HepG2 (cell line): ENCODE results near the gene ABCC10. TPM values are rescaled to one million over a fixed set of nuclear protein-coding genes. Genes with fewer than 3 reads are reported as not detected.

Experiments used
- AKAP8 ChIP-seq: sonication (generic); formaldehyde crosslinking; IDR thresholded peaks from 2 replicates; pipeline ENCODE4 v1.5.1; 2020; ENCODE audit warnings: mild to moderate bottlenecking, missing genetic modification reagents
- DNMT1 ChIP-seq: sonication (generic); formaldehyde crosslinking; IDR thresholded peaks from 2 replicates; pipeline ENCODE4 v1.5.1; 2020; ENCODE audit warnings: mild to moderate bottlenecking, missing genetic modification reagents
- EEA1 ChIP-seq: sonication (generic); formaldehyde crosslinking; IDR thresholded peaks from 2 replicates; pipeline ENCODE4 v1.5.1; 2020; ENCODE audit warnings: mild to moderate bottlenecking, missing genetic modification reagents, borderline replicate concordance
- NFE2L1 ChIP-seq: sonication (generic); formaldehyde crosslinking; IDR thresholded peaks from 2 replicates; pipeline ENCODE4 v1.4.0; 2020; ENCODE audit warnings: missing genetic modification reagents, mild to moderate bottlenecking, borderline replicate concordance
- SETDB1 ChIP-seq: sonication (generic); formaldehyde crosslinking; IDR thresholded peaks from 2 replicates; pipeline ENCODE4 v1.5.1; 2020; ENCODE audit warnings: missing genetic modification reagents, mild to moderate bottlenecking, borderline replicate concordance
- SP140L ChIP-seq: sonication (generic); formaldehyde crosslinking; IDR thresholded peaks from 2 replicates; pipeline ENCODE4 v1.4.0; 2020; ENCODE audit warnings: missing genetic modification reagents, borderline replicate concordance
- ZC3H13 ChIP-seq: sonication (generic); formaldehyde crosslinking; IDR thresholded peaks from 2 replicates; pipeline ENCODE4 v1.8.1; 2023; ENCODE audit warnings: mild to moderate bottlenecking, missing genetic modification reagents, moderate library complexity
- ZFP82 ChIP-seq: sonication (generic); formaldehyde crosslinking; IDR thresholded peaks from 2 replicates; pipeline ENCODE4 v1.5.1; 2020; ENCODE audit warnings: mild to moderate bottlenecking, missing genetic modification reagents, borderline replicate concordance
- ZNF12 ChIP-seq: sonication (generic); formaldehyde crosslinking; IDR thresholded peaks from 2 replicates; pipeline ENCODE4 v1.5.0; 2020; ENCODE audit warnings: missing genetic modification reagents
- ZNF138 ChIP-seq: sonication (generic); formaldehyde crosslinking; IDR thresholded peaks from 2 replicates; pipeline ENCODE4 v1.5.0; 2020; ENCODE audit warnings: mild to moderate bottlenecking, low read depth, missing genetic modification reagents
- ZNF572 ChIP-seq: sonication (generic); formaldehyde crosslinking; IDR thresholded peaks from 2 replicates; pipeline ENCODE4 v1.5.1; 2020; ENCODE audit warnings: mild to moderate bottlenecking, missing genetic modification reagents
- ZNF605 ChIP-seq: sonication (generic); formaldehyde crosslinking; IDR thresholded peaks from 2 replicates; pipeline ENCODE4 v1.8.0; 2022; ENCODE audit warnings: mild to moderate bottlenecking, missing genetic modification reagents
- ZNF747 ChIP-seq: sonication (generic); formaldehyde crosslinking; IDR thresholded peaks from 2 replicates; pipeline ENCODE4 v1.8.1; 2023; ENCODE audit warnings: missing genetic modification reagents, mild to moderate bottlenecking, borderline replicate concordance
- ZNF770 ChIP-seq: sonication (generic); formaldehyde crosslinking; IDR thresholded peaks from 2 replicates; pipeline ENCODE4 v1.5.0; 2020; ENCODE audit warnings: mild to moderate bottlenecking, missing genetic modification reagents
- polyA plus RNA-seq, 8 experiments: library from polyadenylated mRNA; depleted of rRNA in 3 of 8; stranded (reverse) in 7 of 8; unstranded in 1 of 8; fragments of >200 nt; fragmentation: Illumina TruSeq in 4 of 8; extraction: Trizol in 4 of 8; gene quantifications; 2 replicates each; pipeline versions ENCODE4 v1.2.1 to v1.2.3, GENCODE V29; 2011 to 2016; ENCODE audit warnings: low read depth in 4 of 8, missing spikeins in 1 of 8, mixed read lengths in 1 of 8; ENCODE audit not compliant: insufficient read depth in 1 of 8
- total RNA-seq, 5 experiments: library from RNA; depleted of rRNA; stranded (reverse); fragments of >200 nt; fragmentation: Illumina TruSeq; extraction: Trizol; gene quantifications; 2 replicates each; pipeline ENCODE4 v1.2.3, GENCODE V29; 2016; ENCODE audit warnings: low read depth in 1 of 5
- TF ChIP-seq, protein P1 (sequence below): sonication (generic); formaldehyde crosslinking; IDR thresholded peaks from 2 replicates; pipeline ENCODE4 v1.4.0; 2020; ENCODE audit warnings: missing genetic modification reagents, mild to moderate bottlenecking, borderline replicate concordance
- TF ChIP-seq, protein P2 (sequence below): sonication (generic); formaldehyde crosslinking; IDR thresholded peaks from 2 replicates; pipeline ENCODE4 v1.5.1; 2020; ENCODE audit warnings: mild to moderate bottlenecking, missing genetic modification reagents, borderline replicate concordance

Gene ABCC10
- total and polyA plus RNA-seq, 2 of the 13 experiments (the other 11 are each of a cell fraction or from before 2014, with no cell fraction given): 16.0 to 24.3 TPM

- 0 out of 2 replicates have a peak, but pooled peaks have one; percentile 16 for TF ChIP-seq SP140L (CRISPR knock-in tag)
- 0 out of 2 replicates have a peak, but pooled peaks have one; percentile 20 for TF ChIP-seq ZNF747 (CRISPR knock-in tag)
- 0 out of 2 replicates have a peak, but pooled peaks have one; percentile 11 for TF ChIP-seq DNMT1 (CRISPR knock-in tag)
- TF ChIP-seq NFE2L1: no peak
- TF ChIP-seq EEA1 (CRISPR knock-in tag): 0 out of 2 replicates have a peak, but pooled peaks have one; percentile 51
- TF ChIP-seq, protein P1, sequence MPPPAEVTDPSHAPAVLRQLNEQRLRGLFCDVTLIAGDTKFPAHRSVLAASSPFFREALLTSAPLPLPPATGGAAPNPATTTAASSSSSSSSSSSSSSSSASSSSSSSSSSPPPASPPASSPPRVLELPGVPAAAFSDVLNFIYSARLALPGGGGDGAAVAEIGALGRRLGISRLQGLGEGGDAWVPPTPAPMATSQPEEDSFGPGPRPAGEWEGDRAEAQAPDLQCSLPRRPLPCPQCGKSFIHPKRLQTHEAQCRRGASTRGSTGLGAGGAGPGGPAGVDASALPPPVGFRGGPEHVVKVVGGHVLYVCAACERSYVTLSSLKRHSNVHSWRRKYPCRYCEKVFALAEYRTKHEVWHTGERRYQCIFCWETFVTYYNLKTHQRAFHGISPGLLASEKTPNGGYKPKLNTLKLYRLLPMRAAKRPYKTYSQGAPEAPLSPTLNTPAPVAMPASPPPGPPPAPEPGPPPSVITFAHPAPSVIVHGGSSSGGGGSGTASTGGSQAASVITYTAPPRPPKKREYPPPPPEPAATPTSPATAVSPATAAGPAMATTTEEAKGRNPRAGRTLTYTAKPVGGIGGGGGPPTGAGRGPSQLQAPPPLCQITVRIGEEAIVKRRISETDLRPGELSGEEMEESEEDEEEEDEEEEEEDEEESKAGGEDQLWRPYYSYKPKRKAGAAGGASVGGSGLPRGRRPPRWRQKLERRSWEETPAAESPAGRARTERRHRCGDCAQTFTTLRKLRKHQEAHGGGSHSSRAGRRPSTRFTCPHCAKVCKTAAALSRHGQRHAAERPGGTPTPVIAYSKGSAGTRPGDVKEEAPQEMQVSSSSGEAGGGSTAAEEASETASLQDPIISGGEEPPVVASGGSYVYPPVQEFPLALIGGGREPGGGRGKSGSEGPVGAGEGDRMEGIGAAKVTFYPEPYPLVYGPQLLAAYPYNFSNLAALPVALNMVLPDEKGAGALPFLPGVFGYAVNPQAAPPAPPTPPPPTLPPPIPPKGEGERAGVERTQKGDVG (CRISPR knock-in tag): peak; percentile 94; the same call in 1 of the 2 replicates
- 0 out of 2 replicates have a peak, but pooled peaks have one; percentile 26 for TF ChIP-seq ZNF770 (CRISPR knock-in tag)
- 0 out of 2 replicates have a peak, but pooled peaks have one; percentile 12 for TF ChIP-seq ZC3H13 (CRISPR knock-in tag)
- TF ChIP-seq ZNF605 (CRISPR knock-in tag): peak; percentile 7; the same call in 1 of the 2 replicates
- 0 out of 2 replicates have a peak, but pooled peaks have one; percentile 57 for TF ChIP-seq ZFP82 (CRISPR knock-in tag)
- TF ChIP-seq, protein P2, sequence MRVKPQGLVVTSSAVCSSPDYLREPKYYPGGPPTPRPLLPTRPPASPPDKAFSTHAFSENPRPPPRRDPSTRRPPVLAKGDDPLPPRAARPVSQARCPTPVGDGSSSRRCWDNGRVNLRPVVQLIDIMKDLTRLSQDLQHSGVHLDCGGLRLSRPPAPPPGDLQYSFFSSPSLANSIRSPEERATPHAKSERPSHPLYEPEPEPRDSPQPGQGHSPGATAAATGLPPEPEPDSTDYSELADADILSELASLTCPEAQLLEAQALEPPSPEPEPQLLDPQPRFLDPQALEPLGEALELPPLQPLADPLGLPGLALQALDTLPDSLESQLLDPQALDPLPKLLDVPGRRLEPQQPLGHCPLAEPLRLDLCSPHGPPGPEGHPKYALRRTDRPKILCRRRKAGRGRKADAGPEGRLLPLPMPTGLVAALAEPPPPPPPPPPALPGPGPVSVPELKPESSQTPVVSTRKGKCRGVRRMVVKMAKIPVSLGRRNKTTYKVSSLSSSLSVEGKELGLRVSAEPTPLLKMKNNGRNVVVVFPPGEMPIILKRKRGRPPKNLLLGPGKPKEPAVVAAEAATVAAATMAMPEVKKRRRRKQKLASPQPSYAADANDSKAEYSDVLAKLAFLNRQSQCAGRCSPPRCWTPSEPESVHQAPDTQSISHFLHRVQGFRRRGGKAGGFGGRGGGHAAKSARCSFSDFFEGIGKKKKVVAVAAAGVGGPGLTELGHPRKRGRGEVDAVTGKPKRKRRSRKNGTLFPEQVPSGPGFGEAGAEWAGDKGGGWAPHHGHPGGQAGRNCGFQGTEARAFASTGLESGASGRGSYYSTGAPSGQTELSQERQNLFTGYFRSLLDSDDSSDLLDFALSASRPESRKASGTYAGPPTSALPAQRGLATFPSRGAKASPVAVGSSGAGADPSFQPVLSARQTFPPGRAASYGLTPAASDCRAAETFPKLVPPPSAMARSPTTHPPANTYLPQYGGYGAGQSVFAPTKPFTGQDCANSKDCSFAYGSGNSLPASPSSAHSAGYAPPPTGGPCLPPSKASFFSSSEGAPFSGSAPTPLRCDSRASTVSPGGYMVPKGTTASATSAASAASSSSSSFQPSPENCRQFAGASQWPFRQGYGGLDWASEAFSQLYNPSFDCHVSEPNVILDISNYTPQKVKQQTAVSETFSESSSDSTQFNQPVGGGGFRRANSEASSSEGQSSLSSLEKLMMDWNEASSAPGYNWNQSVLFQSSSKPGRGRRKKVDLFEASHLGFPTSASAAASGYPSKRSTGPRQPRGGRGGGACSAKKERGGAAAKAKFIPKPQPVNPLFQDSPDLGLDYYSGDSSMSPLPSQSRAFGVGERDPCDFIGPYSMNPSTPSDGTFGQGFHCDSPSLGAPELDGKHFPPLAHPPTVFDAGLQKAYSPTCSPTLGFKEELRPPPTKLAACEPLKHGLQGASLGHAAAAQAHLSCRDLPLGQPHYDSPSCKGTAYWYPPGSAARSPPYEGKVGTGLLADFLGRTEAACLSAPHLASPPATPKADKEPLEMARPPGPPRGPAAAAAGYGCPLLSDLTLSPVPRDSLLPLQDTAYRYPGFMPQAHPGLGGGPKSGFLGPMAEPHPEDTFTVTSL (CRISPR knock-in tag): 0 out of 2 replicates have a peak, but pooled peaks have one; percentile 32
- TF ChIP-seq ZNF572 (CRISPR knock-in tag): peak; percentile 69; the same call in 1 of the 2 replicates
- TF ChIP-seq SETDB1: peak; percentile 77; the same call in 1 of the 2 replicates
- TF ChIP-seq AKAP8: peak; percentile 48; the same call in 1 of the 2 replicates
- no peak for TF ChIP-seq ZNF12 (CRISPR knock-in tag)
- 0 out of 2 replicates have a peak, but pooled peaks have one; percentile 19 for TF ChIP-seq ZNF138 (CRISPR knock-in tag)
These were observed 374 bp upstream of the ABCC10 start (continued) for GRCh38 chr6:43426928-43427405.
